ENCODE data around the gene TMEM154.

- TF ChIP-seq CTCF (conservative IDR thresholded peaks at IDR 0.05) (no peak), EZH2 (IDR thresholded peaks at IDR 0.05; ENCODE audit: low read depth) (no peak)
These were observed 48.0 kb upstream of the TMEM154 start for GRCh38 chr4:152727784-152728183.
